Right lobe of liver (tissue), 4 donors: Measurements from ENCODE around the gene SLC13A4.

Source experiments
- CTCF ChIP-seq, 4 donors: fragments of 200-600 bp in 3 of 4; fragments of 450-650 bp in 1 of 4; IDR thresholded peaks; one replicate each; pipeline versions ENCODE4 v1.5.1 to v1.8.0; 2016 to 2022; ENCODE audit warnings: antibody characterized with exemption in 4 of 4, mild to moderate bottlenecking in 2 of 4
- POLR2A ChIP-seq: fragments of 450-650 bp; IDR thresholded peaks from one replicate; pipeline ENCODE4 v1.6.1; 2017; ENCODE audit warnings: antibody characterized with exemption, mild to moderate bottlenecking
- donor health status: DM: no; HTN: no; CAD: no.
- donor health status: DM: no; HTN: no; CAD: no.
- donor health status: DM: no; HTN: yes; CAD: no.

GRCh38 chr7:135741905-135742304 is 13.9 kb upstream of the SLC13A4 start:
- TF ChIP-seq CTCF (IDR thresholded peaks at IDR 0.05) (no peak), POLR2A (no peak)
